Erythroblast (primary cell): ENCODE measurements around the gene C9.

Source experiments
- GATA1 ChIP-seq: IDR thresholded peaks from 2 replicates; pipeline ENCODE4 v1.6.1; 2011; ENCODE audit warnings: low read depth, mild to moderate bottlenecking, control low read depth, low read length, moderate library complexity
- POLR2A ChIP-seq: IDR thresholded peaks from 2 replicates; pipeline ENCODE4 v1.6.1; 2011; ENCODE audit warnings: mild to moderate bottlenecking, low read length

- no peak for TF ChIP-seq POLR2A
- TF ChIP-seq GATA1 = no peak
These were observed 94.0 kb downstream of the C9 start for GRCh38 chr5:39270225-39270848.
